IMR-90 (cell line): ENCODE results near the gene MIER1. TPM values are rescaled to one million over a fixed set of nuclear protein-coding genes. Genes with fewer than 3 reads are reported as not detected.
A peak's percentile ranks its signal among the peaks of the same experiment; 100 is the strongest.

ENCODE experiments used
- ATAC-seq: fragments of 200-7000 bp; cut with Tn5 transposase; 2 replicates; pipeline ENCODE4 v1.9.1; 2020; ENCODE audit warnings: low read depth, mild to moderate bottlenecking, moderate library complexity
- BruUV-seq: library from RNA; stranded (reverse); fragments of 400-500 nt; replicated peaks from 2 replicates; lab custom pipeline; 2021; lab: Mats Ljungman, UMichigan
- CTCF ChIA-PET: fragments of 300-600 bp; formaldehyde crosslinking; extraction: SDS; loops from one replicate; lab custom pipeline; 2021; ENCODE audit warnings: antibody characterized with exemption; lab: Yijun Ruan, JAX
- POLR2A ChIA-PET: fragments of 300-600 bp; sonication (Branson Sonifier 250); formaldehyde crosslinking; loops from one replicate; lab custom pipeline; 2022; ENCODE audit warnings: antibody characterized with exemption; ENCODE audit not compliant: unreplicated experiment; lab: Charles Lee
- DNase-seq: peaks from one replicate; pipeline ENCODE4 v3.0.0; 2013
- H2AFZ ChIP-seq: replicated peaks from 2 replicates; pipeline ENCODE3; 2013; ENCODE audit warnings: low read length, mild to moderate bottlenecking; ENCODE audit not compliant: poor library complexity
- H2AK5ac ChIP-seq: 2 replicates; pipeline ENCODE4 v1.6.1; 2013; ENCODE audit warnings: low read depth, low read length, inconsistent platforms
- H2AK9ac ChIP-seq: replicated peaks from 2 replicates; pipeline ENCODE3; 2013; ENCODE audit warnings: mild to moderate bottlenecking, low read depth, low read length, moderate library complexity; ENCODE audit not compliant: poor library complexity
- H2BK120ac ChIP-seq: 2 replicates; pipeline ENCODE4 v1.6.1; 2013; ENCODE audit warnings: low read depth, low read length, inconsistent platforms
- H2BK15ac ChIP-seq: 3 replicates; pipeline ENCODE4 v1.6.1; 2013; ENCODE audit warnings: low read depth, low read length, inconsistent platforms
- H2BK20ac ChIP-seq: 2 replicates; pipeline ENCODE4 v1.6.1; 2013; ENCODE audit warnings: low read depth, mild to moderate bottlenecking, inconsistent platforms, low read length, moderate library complexity
- H2BK5ac ChIP-seq: 2 replicates; pipeline ENCODE4 v1.6.1; 2013; ENCODE audit warnings: mild to moderate bottlenecking, low read depth, low read length, inconsistent platforms; ENCODE audit not compliant: poor library complexity, severe bottlenecking
- H3K14ac ChIP-seq: replicated peaks from 2 replicates; pipeline ENCODE4 v1.6.1; 2013; ENCODE audit warnings: low read depth, low read length, inconsistent platforms
- H3K18ac ChIP-seq: 2 replicates; pipeline ENCODE4 v1.6.1; 2013; ENCODE audit warnings: low read depth, low read length, control low read depth
- H3K23ac ChIP-seq: 2 replicates; pipeline ENCODE4 v1.6.1; 2013; ENCODE audit warnings: low read depth, low read length, inconsistent platforms
- H3K27ac ChIP-seq: 2 replicates; pipeline ENCODE4 v1.5.1; 2013; ENCODE audit warnings: mild to moderate bottlenecking, control low read depth, low read length; ENCODE audit not compliant: insufficient read depth
- H3K27me3 ChIP-seq: 2 replicates; pipeline ENCODE4 v1.6.1; 2013; ENCODE audit warnings: low read length; ENCODE audit not compliant: control insufficient read depth, insufficient read depth
- H3K36me3 ChIP-seq: 2 replicates; pipeline ENCODE4 v1.6.1; 2013; ENCODE audit warnings: low read length, mixed read lengths; ENCODE audit not compliant: control insufficient read depth, insufficient read depth
- H3K4ac ChIP-seq: 2 replicates; pipeline ENCODE4 v1.6.1; 2013; ENCODE audit warnings: low read depth, low read length, inconsistent platforms
- H3K4me1 ChIP-seq: 2 replicates; pipeline ENCODE4 v1.6.1; 2013; ENCODE audit warnings: low read length, mixed read lengths; ENCODE audit not compliant: control insufficient read depth, insufficient read depth
- H3K4me2 ChIP-seq: 2 replicates; pipeline ENCODE4 v1.6.1; 2013; ENCODE audit warnings: low read depth, mild to moderate bottlenecking, control low read depth, low read length, moderate library complexity
- H3K4me3 ChIP-seq: 2 replicates; pipeline ENCODE4 v1.5.1; 2013; ENCODE audit warnings: low read depth, mild to moderate bottlenecking, control low read depth, low read length, moderate library complexity; ENCODE audit not compliant: insufficient read depth
- H3K56ac ChIP-seq: 2 replicates; pipeline ENCODE4 v1.6.1; 2013; ENCODE audit warnings: low read length, inconsistent platforms; ENCODE audit not compliant: insufficient read depth; ENCODE audit errors: extremely low read depth
- H3K79me1 ChIP-seq, 2 experiments: 2 replicates each; pipeline ENCODE4 v1.6.1; 2013; ENCODE audit warnings: low read length in 2 of 2, inconsistent platforms in 1 of 2, low read depth in 1 of 2
- H3K9ac ChIP-seq: 2 replicates; pipeline ENCODE4 v1.6.1; 2013; ENCODE audit warnings: low read depth, low read length, control low read depth
- H3K9me1 ChIP-seq: 2 replicates; pipeline ENCODE4 v1.6.1; 2013; ENCODE audit warnings: low read length, inconsistent platforms; ENCODE audit not compliant: insufficient read depth
- H3K9me3 ChIP-seq: 2 replicates; pipeline ENCODE4 v1.6.1; 2013; ENCODE audit warnings: low read length; ENCODE audit not compliant: control insufficient read depth, insufficient read depth
- H4K20me1 ChIP-seq: 2 replicates; pipeline ENCODE4 v1.6.1; 2013; ENCODE audit warnings: low read length, inconsistent platforms; ENCODE audit not compliant: insufficient read depth
- H4K5ac ChIP-seq: 2 replicates; pipeline ENCODE4 v1.6.1; 2013; ENCODE audit warnings: mild to moderate bottlenecking, low read depth, low read length, control low read depth
- H4K8ac ChIP-seq, 2 experiments: 2 replicates each; pipeline ENCODE4 v1.6.1; 2013; ENCODE audit warnings: low read depth in 2 of 2, low read length in 2 of 2, control low read depth in 1 of 2, inconsistent platforms in 1 of 2
- H4K91ac ChIP-seq: 2 replicates; pipeline ENCODE4 v1.6.1; 2013; ENCODE audit warnings: low read depth, low read length, inconsistent platforms; ENCODE audit not compliant: insufficient read depth
- CHD1 ChIP-seq: IDR thresholded peaks from 2 replicates; pipeline ENCODE4 v1.6.1; 2012; ENCODE audit warnings: low read depth, low read length, improper control_type of control experiment
- FOS ChIP-seq: fragments of 150-350 bp; IDR thresholded peaks from 2 replicates; pipeline ENCODE4 v1.6.1; 2016; ENCODE audit warnings: low read depth, low read length
- MAZ ChIP-seq: IDR thresholded peaks from 2 replicates; pipeline ENCODE4 v1.6.1; 2012; ENCODE audit warnings: low read depth, mild to moderate bottlenecking, low read length, improper control_type of control experiment, moderate library complexity, borderline replicate concordance
- NFE2L2 ChIP-seq: fragments of 150-350 bp; IDR thresholded peaks from 2 replicates; pipeline ENCODE4 v1.6.1; 2016; ENCODE audit warnings: low read depth, mild to moderate bottlenecking, low read length
- RAD21 ChIP-seq: IDR thresholded peaks from 2 replicates; pipeline ENCODE4 v1.6.1; 2012; ENCODE audit warnings: low read length, improper control_type of control experiment
- WGBS, 2 experiments: methylation state at CpG; one replicate each; pipeline versions ENCODE4 v1.1.5 to v1.1.7; 2013; ENCODE audit warnings: missing lambda C conversion rate in 2 of 2; ENCODE audit not compliant: insufficient read length in 1 of 2; ENCODE audit errors: extremely low coverage in 2 of 2; 5-methylcytosine and 5-hydroxymethylcytosine counted together
- dilution Hi-C: fragments of 300-500 bp; cut with HindIII; formaldehyde crosslinking; loops from one replicate; pipeline ENCODE4 v1.14.3; 2018; ENCODE audit warnings: low sequenced_read_pairs; ENCODE audit not compliant: unreplicated experiment
- in situ Hi-C: fragments of 300-500 bp; cut with MboI; formaldehyde crosslinking; loops from 3 replicates; pipeline ENCODE4 v1.14.3; 2019; ENCODE audit warnings: low sequenced_read_pairs, inconsistent platforms, mixed read lengths
- intact Hi-C: fragments of 100-400 bp; cut with micrococcal nuclease; formaldehyde crosslinking; loops from 2 replicates; pipeline ENCODE4 v1.10.0; 2022
- polyA plus RNA-seq, 3 experiments: library from polyadenylated mRNA; depleted of rRNA; stranded (reverse); fragments of >200 nt; gene quantifications; 2 replicates each; pipeline ENCODE4 v1.2.3, GENCODE V29; 2012; ENCODE audit warnings: low replicate concordance in 1 of 3
- total RNA-seq: library from RNA; depleted of rRNA; stranded (reverse); fragments of >200 nt; gene quantifications from 2 replicates; pipeline ENCODE4 v1.2.3, GENCODE V29; 2012
- TF ChIP-seq, protein P1 (sequence below): fragments of 150-350 bp; IDR thresholded peaks from 2 replicates; pipeline ENCODE4 v1.6.1; 2017; ENCODE audit warnings: mild to moderate bottlenecking, antibody characterized with exemption, low read length, low read depth
- TF ChIP-seq, protein P2 (sequence below): conservative IDR thresholded peaks from 2 replicates; pipeline ENCODE4 v1.5.1; 2012; ENCODE audit warnings: mild to moderate bottlenecking, low read depth, low read length, improper control_type of control experiment

MIER1 gene
- total and polyA plus RNA-seq, 2 of the 4 experiments (the other 2 are of a cell fraction): 5.0 to 11.5 TPM

DNA sequence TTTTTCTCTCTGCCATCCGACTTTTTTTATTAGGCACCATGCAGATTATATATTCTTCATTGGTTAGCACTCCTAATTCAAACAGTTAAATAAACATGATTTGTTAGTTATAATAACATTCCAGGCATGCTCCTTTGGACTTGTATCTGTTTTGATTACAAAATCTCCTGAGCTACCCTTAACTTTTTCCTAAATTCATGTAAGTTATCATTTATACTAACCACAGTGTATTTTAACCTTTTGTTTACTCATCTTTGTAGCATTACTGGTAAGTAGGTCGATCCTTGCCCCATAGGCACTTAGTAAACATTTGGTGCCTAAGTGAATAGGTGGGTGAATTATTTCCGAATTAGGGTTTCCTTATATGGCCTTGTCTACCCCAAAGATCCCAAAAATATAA is 43.8 kb downstream of the MIER1 start:
- Histone ChIP-seq H2BK15ac (no peak overlapping the region), H3K56ac (no peak overlapping the region), H3K9me1 (no peaks in the 10 kb centered on the region), H2AK9ac (no peak overlapping the region), H2AK5ac (no peak overlapping the region), H2BK5ac (peak overlapping the region; percentile 70), H3K4me3 (no peak overlapping the region), H3K36me3 (peaks cover 20% of the 10 kb centered on the region), H3K18ac (no peak overlapping the region), H3K4me1 (peaks cover 5% of the 10 kb centered on the region; the same call in 1 of the 2 replicates), H3K9me3 (no peaks in the 10 kb centered on the region), H3K23ac (no peak overlapping the region), H2AFZ (no peak overlapping the region), H4K5ac (no peak overlapping the region), H4K20me1 (no peaks in the 10 kb centered on the region), H3K27ac (no peak overlapping the region), H3K79me1 (peaks cover 3 to 10% of the 10 kb centered on the region in 2 experiments; a peak in 3 of 4 replicates), H2BK120ac (no peak overlapping the region), H4K91ac (no peak overlapping the region), H3K27me3 (no peaks in the 10 kb centered on the region), H2BK20ac (no peak overlapping the region), H3K14ac (no peak overlapping the region), H3K9ac (no peak overlapping the region), H3K4ac (no peak overlapping the region), H3K4me2 (no peak overlapping the region), H4K8ac (no peak overlapping the region)
- intact Hi-C loops (loop anchor here (5.0 kb wide), 1 partner anchor 36 kb away; no protein-coding TSS in a partner anchor), in situ Hi-C loops (no loop called here), dilution Hi-C loops (no loop called here)
- WGBS, 2 experiments: no CpG with 5 or more reads among the region's 3 CpGs
- POLR2A ChIA-PET: no interaction called here
- CTCF ChIA-PET: no interaction called here
- DNase-seq (peak; percentile 28), ATAC-seq (peak; percentile 78)
- no TSS peak for BruUV-seq
- TF ChIP-seq CHD1 (no peak), NFE2L2 (no peak), RAD21 (no peak), MAZ (no peak), FOS (no peak)
- TF ChIP-seq, protein P1, sequence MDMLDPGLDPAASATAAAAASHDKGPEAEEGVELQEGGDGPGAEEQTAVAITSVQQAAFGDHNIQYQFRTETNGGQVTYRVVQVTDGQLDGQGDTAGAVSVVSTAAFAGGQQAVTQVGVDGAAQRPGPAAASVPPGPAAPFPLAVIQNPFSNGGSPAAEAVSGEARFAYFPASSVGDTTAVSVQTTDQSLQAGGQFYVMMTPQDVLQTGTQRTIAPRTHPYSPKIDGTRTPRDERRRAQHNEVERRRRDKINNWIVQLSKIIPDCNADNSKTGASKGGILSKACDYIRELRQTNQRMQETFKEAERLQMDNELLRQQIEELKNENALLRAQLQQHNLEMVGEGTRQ: no peak
- TF ChIP-seq, protein P2, sequence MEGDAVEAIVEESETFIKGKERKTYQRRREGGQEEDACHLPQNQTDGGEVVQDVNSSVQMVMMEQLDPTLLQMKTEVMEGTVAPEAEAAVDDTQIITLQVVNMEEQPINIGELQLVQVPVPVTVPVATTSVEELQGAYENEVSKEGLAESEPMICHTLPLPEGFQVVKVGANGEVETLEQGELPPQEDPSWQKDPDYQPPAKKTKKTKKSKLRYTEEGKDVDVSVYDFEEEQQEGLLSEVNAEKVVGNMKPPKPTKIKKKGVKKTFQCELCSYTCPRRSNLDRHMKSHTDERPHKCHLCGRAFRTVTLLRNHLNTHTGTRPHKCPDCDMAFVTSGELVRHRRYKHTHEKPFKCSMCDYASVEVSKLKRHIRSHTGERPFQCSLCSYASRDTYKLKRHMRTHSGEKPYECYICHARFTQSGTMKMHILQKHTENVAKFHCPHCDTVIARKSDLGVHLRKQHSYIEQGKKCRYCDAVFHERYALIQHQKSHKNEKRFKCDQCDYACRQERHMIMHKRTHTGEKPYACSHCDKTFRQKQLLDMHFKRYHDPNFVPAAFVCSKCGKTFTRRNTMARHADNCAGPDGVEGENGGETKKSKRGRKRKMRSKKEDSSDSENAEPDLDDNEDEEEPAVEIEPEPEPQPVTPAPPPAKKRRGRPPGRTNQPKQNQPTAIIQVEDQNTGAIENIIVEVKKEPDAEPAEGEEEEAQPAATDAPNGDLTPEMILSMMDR: no peak
